K562 (cell line): ENCODE measurements around the gene ACTL9. TPM values are rescaled to one million over a fixed set of nuclear protein-coding genes. Genes with fewer than 3 reads are reported as not detected.

ENCODE experiments used
- DNMT1 ChIP-seq: fragments of 450-650 bp; IDR thresholded peaks from 2 replicates; pipeline ENCODE4 v1.6.1; 2016; ENCODE audit warnings: antibody characterized with exemption, mild to moderate bottlenecking
- KDM4B ChIP-seq, 2 experiments: fragments of 450-650 bp in 1 of 2; sonication (generic) in 1 of 2; IDR thresholded peaks; 2 replicates each; pipeline ENCODE4 v1.6.1; 2016 to 2017; ENCODE audit warnings: borderline replicate concordance in 2 of 2, antibody characterized with exemption in 1 of 2, low read depth in 1 of 2, mild to moderate bottlenecking in 1 of 2
- L3MBTL2 ChIP-seq: fragments of 450-650 bp; IDR thresholded peaks from 2 replicates; pipeline ENCODE4 v1.6.1; 2016; ENCODE audit warnings: mild to moderate bottlenecking, moderate library complexity
- LARP7 ChIP-seq: fragments of 450-650 bp; IDR thresholded peaks from 2 replicates; pipeline ENCODE4 v1.6.1; 2016
- MBD2 ChIP-seq: sonication (generic); IDR thresholded peaks from 2 replicates; pipeline ENCODE4 v1.6.1; 2016; ENCODE audit warnings: low read depth, borderline replicate concordance
- MIER1 ChIP-seq: fragments of 450-650 bp; IDR thresholded peaks from 2 replicates; pipeline ENCODE4 v1.6.1; 2016; ENCODE audit warnings: antibody characterized with exemption, mild to moderate bottlenecking, low read depth
- NRF1 ChIP-seq, 2 experiments: fragments of 450-650 bp; IDR thresholded peaks in 1 of 2; conservative IDR thresholded peaks in 1 of 2; 2 replicates each; pipeline ENCODE4 v1.6.1; 2014; ENCODE audit warnings: mild to moderate bottlenecking in 2 of 2
- PTRF ChIP-seq: fragments of 450-650 bp; IDR thresholded peaks from 2 replicates; pipeline ENCODE4 v1.6.1; 2016; ENCODE audit warnings: mild to moderate bottlenecking, missing genetic modification characterization, missing compliant biosample characterization
- THAP12 ChIP-seq: fragments of 250-450 bp; sonication (Bioruptor Pico); IDR thresholded peaks from 2 replicates; pipeline ENCODE4 v1.9.0; 2021; ENCODE audit warnings: mild to moderate bottlenecking, inconsistent platforms
- THRAP3 ChIP-seq: fragments of 450-650 bp; IDR thresholded peaks from 2 replicates; pipeline ENCODE4 v1.6.1; 2016; ENCODE audit warnings: mild to moderate bottlenecking, inconsistent platforms, borderline replicate concordance
- TRIM25 ChIP-seq: fragments of 450-650 bp; IDR thresholded peaks from 2 replicates; pipeline ENCODE4 v1.7.0; 2016; ENCODE audit warnings: borderline replicate concordance
- USF1 ChIP-seq: sonication (generic); formaldehyde crosslinking; IDR thresholded peaks from 2 replicates; pipeline ENCODE4 v1.9.0; 2022; ENCODE audit warnings: mild to moderate bottlenecking, missing genetic modification reagents
- USF2 ChIP-seq: sonication (generic); formaldehyde crosslinking; IDR thresholded peaks from 2 replicates; pipeline ENCODE4 v1.5.0; 2020; ENCODE audit warnings: missing genetic modification reagents
- ZBTB11 ChIP-seq, 3 experiments: fragments of 200-800 bp in 1 of 3; fragments of 250-450 bp in 1 of 3; fragments of 450-650 bp in 1 of 3; sonication (Bioruptor Pico) in 1 of 3; sonication (Bioruptor generic) in 1 of 3; formaldehyde crosslinking in 1 of 3; IDR thresholded peaks; 2 replicates each; pipeline versions ENCODE4 v1.6.1 to v1.8.0; 2016 to 2022; ENCODE audit warnings: mild to moderate bottlenecking in 2 of 3, missing genetic modification characterization in 2 of 3, missing compliant biosample characterization in 1 of 3, moderate library complexity in 1 of 3
- ZNF263 ChIP-seq: sonication (generic); formaldehyde crosslinking; IDR thresholded peaks from 2 replicates; pipeline ENCODE4 v1.8.0; 2022; ENCODE audit warnings: mild to moderate bottlenecking, missing genetic modification reagents, borderline replicate concordance
- ZNF316 ChIP-seq: fragments of 450-650 bp; IDR thresholded peaks from 2 replicates; pipeline ENCODE4 v1.6.1; 2016
- ZNF668 ChIP-seq: fragments of 250-450 bp; sonication (Bioruptor Pico); IDR thresholded peaks from 2 replicates; pipeline ENCODE4 v1.8.0; 2022; ENCODE audit warnings: mild to moderate bottlenecking, inconsistent platforms
- ZNF696 ChIP-seq: fragments of 250-450 bp; sonication (Bioruptor Pico); conservative IDR thresholded peaks from 2 replicates; pipeline ENCODE4 v1.4.0; 2020; ENCODE audit warnings: mild to moderate bottlenecking, moderate library complexity
- polyA plus RNA-seq, 8 experiments: library from polyadenylated mRNA; depleted of rRNA in 4 of 8; stranded (reverse) in 5 of 8; unstranded in 3 of 8; fragments of >200 nt; fragmentation: Nextera tagmentation in 2 of 8; fragmentation: Illumina TruSeq in 1 of 8; extraction: Ambion mirVana in 2 of 8; extraction: Trizol in 1 of 8; gene quantifications; 2 replicates each; pipeline versions ENCODE4 v1.2.1 to v1.2.3, GENCODE V29; 2011 to 2014; ENCODE audit warnings: inconsistent platforms in 1 of 8, missing spikeins in 1 of 8
- total RNA-seq, 7 experiments: library from RNA; depleted of rRNA in 6 of 7; stranded (reverse); fragments of >200 nt in 6 of 7; fragmentation: Illumina TruSeq in 2 of 7; extraction: Trizol in 2 of 7; gene quantifications; 2 replicates each; pipeline versions ENCODE4 v1.2.1 to v1.2.3, GENCODE V29; 2011 to 2021; ENCODE audit warnings: low replicate concordance in 1 of 7

Gene ACTL9
- total and polyA plus RNA-seq, 9 of the 15 experiments (the other 6 are each of a cell fraction or from before 2014, with no cell fraction given), result not detected

- peak; percentile 93 for TF ChIP-seq MIER1
- peak in 1 of 2 experiments; percentile 57; a peak in 2 of 4 replicates for TF ChIP-seq NRF1 (conservative IDR thresholded peaks at IDR 0.05 in 1 of 2, IDR thresholded peaks at IDR 0.05 in 1 of 2)
- no peak for TF ChIP-seq PTRF (tag)
- peak; percentile 64; the same call in 1 of the 2 replicates for TF ChIP-seq L3MBTL2
- TF ChIP-seq ZNF316, result peak; percentile 36; the same call in 1 of the 2 replicates
- peak; percentile 67 for TF ChIP-seq USF1 (CRISPR knock-in tag)
- TF ChIP-seq LARP7, result no peak
- TF ChIP-seq ZNF668, result no peak
- no peak for TF ChIP-seq ZBTB11 (CRISPR knock-in tag; IDR thresholded peaks at IDR 0.05)
- no peak for TF ChIP-seq THAP12 (CRISPR knock-in tag)
- peak; percentile 39; the same call in 1 of the 2 replicates for TF ChIP-seq USF2
- no peak for TF ChIP-seq DNMT1
- TF ChIP-seq TRIM25, result no peak
- no peak for TF ChIP-seq ZNF696 (CRISPR knock-in tag)
- TF ChIP-seq THRAP3, result no peak
- TF ChIP-seq ZNF263 (CRISPR knock-in tag), result 0 out of 2 replicates have a peak, but pooled peaks have one; percentile 32
- no peak for TF ChIP-seq MBD2
- no peak for TF ChIP-seq KDM4B (IDR thresholded peaks at IDR 0.05; ENCODE audit: borderline replicate concordance in 2 of 2, low read depth in 1 of 2)
Observed at GRCh38 chr19:8731428-8732169, 33.0 kb upstream of the ACTL9 start (continued).
